ENCODE measurements around the gene SNAPC3. TPM values are rescaled to one million over a fixed set of nuclear protein-coding genes. Genes with fewer than 3 reads are reported as not detected.

SNAPC3 gene
- polyA plus RNA-seq, 1 donor from 2014 or later, result 96.6 TPM

DNA sequence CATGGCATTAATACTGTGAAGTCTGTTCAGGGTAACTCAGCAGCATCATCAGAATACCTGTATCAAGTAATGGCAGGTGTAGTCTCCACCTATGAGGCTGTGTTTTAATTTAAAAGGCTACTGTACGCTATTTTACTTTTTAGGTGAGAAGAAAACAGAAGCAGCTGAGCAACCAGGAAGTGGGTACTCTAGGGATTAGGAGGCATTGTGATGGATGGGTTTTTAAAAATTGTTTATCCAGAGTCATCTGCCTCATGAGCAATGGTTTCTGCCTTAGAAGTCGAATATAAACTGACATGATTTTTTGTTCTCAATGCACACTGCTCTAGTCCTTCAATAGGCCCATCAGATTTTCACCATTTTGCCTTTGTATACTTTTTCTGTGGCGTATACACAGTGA is 45.5 kb downstream of the SNAPC3 start:
- Histone ChIP-seq H3K9me3 (ENCODE audit: low read length) (no peaks in the 10 kb centered on the region), H3K9ac (ENCODE audit: low read length) (no peak overlapping the region), H3K4me2 (ENCODE audit: low read length) (no peak overlapping the region), H3F3A (ENCODE audit: insufficient read depth, low read length, poor library complexity, severe bottlenecking) (peaks cover 3% of the 10 kb centered on the region), H3K27ac (ENCODE audit: low read length) (no peak overlapping the region), H4K20me1 (ENCODE audit: insufficient read depth) (no peaks in the 10 kb centered on the region), H3K9me2 (ENCODE audit: insufficient read depth, low read length) (no peaks in the 10 kb centered on the region), H3K36me3 (ENCODE audit: insufficient read depth, low read length) (peaks cover 11% of the 10 kb centered on the region), H3K79me2 (replicated peaks; ENCODE audit: insufficient read depth, low read length) (no peaks in the 10 kb centered on the region), H2AFZ (ENCODE audit: low read depth, low read length) (no peak overlapping the region), H3K4me3 (ENCODE audit: low read length) (no peak overlapping the region), H3K27me3 (ENCODE audit: insufficient read depth, low read depth, low read length) (no peaks in the 10 kb centered on the region)
- peak; percentile 1 for TF ChIP-seq POLR2AphosphoS5 (IDR thresholded peaks at IDR 0.05)
- TF ChIP-seq SMC3 (conservative IDR thresholded peaks at IDR 0.05; ENCODE audit: poor library complexity), result no peak

DNA sequence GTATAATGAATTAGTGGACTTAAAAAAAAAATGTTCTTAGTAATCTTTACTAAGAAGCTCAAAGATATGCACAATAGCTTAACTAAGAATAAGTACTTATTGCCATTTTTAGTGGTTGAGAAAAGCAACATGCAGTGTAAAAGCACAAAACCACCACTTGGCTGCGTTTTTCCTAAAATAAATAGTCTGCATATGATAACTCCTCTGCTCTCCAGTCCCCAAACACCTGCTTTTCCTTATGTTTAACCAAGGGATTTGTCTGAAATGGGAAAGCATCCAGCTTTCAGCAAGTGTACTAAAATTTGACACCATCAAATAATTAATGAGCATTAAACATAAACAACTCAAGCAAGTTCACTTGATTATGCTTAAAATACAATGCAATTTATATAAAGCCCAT is 46.7 kb downstream of the SNAPC3 start:
- Histone ChIP-seq H3K36me3 (ENCODE audit: insufficient read depth, low read length) (peaks cover 11% of the 10 kb centered on the region), H3K27me3 (ENCODE audit: insufficient read depth, low read depth, low read length) (no peaks in the 10 kb centered on the region), H3F3A (ENCODE audit: insufficient read depth, low read length, poor library complexity, severe bottlenecking) (peaks cover 3% of the 10 kb centered on the region), H3K9me2 (ENCODE audit: insufficient read depth, low read length) (no peaks in the 10 kb centered on the region), H3K4me2 (ENCODE audit: low read length) (no peak overlapping the region), H3K79me2 (replicated peaks; ENCODE audit: insufficient read depth, low read length) (no peaks in the 10 kb centered on the region), H3K9ac (ENCODE audit: low read length) (no peak overlapping the region), H2AFZ (ENCODE audit: low read depth, low read length) (no peak overlapping the region), H4K20me1 (ENCODE audit: insufficient read depth) (no peaks in the 10 kb centered on the region), H3K9me3 (ENCODE audit: low read length) (no peaks in the 10 kb centered on the region), H3K4me3 (ENCODE audit: low read length) (no peak overlapping the region), H3K27ac (ENCODE audit: low read length) (no peak overlapping the region)
- TF ChIP-seq RAD21 (conservative IDR thresholded peaks at IDR 0.05) (no peak), SMC3 (conservative IDR thresholded peaks at IDR 0.05; ENCODE audit: poor library complexity) (no peak), TAF1 (IDR thresholded peaks at IDR 0.05; ENCODE audit: low read depth) (no peak), EZH2 (IDR thresholded peaks at IDR 0.05; ENCODE audit: borderline replicate concordance, insufficient read depth, low read length, poor library complexity, severe bottlenecking) (no peak), POLR2AphosphoS5 (IDR thresholded peaks at IDR 0.05) (no peak), MXI1 (conservative IDR thresholded peaks at IDR 0.05; ENCODE audit: poor library complexity, severe bottlenecking) (no peak), EP300 (conservative IDR thresholded peaks at IDR 0.05; ENCODE audit: poor library complexity, severe bottlenecking) (no peak)
- TF ChIP-seq, protein P1, sequence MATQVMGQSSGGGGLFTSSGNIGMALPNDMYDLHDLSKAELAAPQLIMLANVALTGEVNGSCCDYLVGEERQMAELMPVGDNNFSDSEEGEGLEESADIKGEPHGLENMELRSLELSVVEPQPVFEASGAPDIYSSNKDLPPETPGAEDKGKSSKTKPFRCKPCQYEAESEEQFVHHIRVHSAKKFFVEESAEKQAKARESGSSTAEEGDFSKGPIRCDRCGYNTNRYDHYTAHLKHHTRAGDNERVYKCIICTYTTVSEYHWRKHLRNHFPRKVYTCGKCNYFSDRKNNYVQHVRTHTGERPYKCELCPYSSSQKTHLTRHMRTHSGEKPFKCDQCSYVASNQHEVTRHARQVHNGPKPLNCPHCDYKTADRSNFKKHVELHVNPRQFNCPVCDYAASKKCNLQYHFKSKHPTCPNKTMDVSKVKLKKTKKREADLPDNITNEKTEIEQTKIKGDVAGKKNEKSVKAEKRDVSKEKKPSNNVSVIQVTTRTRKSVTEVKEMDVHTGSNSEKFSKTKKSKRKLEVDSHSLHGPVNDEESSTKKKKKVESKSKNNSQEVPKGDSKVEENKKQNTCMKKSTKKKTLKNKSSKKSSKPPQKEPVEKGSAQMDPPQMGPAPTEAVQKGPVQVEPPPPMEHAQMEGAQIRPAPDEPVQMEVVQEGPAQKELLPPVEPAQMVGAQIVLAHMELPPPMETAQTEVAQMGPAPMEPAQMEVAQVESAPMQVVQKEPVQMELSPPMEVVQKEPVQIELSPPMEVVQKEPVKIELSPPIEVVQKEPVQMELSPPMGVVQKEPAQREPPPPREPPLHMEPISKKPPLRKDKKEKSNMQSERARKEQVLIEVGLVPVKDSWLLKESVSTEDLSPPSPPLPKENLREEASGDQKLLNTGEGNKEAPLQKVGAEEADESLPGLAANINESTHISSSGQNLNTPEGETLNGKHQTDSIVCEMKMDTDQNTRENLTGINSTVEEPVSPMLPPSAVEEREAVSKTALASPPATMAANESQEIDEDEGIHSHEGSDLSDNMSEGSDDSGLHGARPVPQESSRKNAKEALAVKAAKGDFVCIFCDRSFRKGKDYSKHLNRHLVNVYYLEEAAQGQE (IDR thresholded peaks at IDR 0.05; ENCODE audit: borderline replicate concordance), result no peak
- TF ChIP-seq, protein P2, sequence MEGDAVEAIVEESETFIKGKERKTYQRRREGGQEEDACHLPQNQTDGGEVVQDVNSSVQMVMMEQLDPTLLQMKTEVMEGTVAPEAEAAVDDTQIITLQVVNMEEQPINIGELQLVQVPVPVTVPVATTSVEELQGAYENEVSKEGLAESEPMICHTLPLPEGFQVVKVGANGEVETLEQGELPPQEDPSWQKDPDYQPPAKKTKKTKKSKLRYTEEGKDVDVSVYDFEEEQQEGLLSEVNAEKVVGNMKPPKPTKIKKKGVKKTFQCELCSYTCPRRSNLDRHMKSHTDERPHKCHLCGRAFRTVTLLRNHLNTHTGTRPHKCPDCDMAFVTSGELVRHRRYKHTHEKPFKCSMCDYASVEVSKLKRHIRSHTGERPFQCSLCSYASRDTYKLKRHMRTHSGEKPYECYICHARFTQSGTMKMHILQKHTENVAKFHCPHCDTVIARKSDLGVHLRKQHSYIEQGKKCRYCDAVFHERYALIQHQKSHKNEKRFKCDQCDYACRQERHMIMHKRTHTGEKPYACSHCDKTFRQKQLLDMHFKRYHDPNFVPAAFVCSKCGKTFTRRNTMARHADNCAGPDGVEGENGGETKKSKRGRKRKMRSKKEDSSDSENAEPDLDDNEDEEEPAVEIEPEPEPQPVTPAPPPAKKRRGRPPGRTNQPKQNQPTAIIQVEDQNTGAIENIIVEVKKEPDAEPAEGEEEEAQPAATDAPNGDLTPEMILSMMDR (IDR thresholded peaks at IDR 0.05; ENCODE audit: poor library complexity, severe bottlenecking), result no peak

DNA sequence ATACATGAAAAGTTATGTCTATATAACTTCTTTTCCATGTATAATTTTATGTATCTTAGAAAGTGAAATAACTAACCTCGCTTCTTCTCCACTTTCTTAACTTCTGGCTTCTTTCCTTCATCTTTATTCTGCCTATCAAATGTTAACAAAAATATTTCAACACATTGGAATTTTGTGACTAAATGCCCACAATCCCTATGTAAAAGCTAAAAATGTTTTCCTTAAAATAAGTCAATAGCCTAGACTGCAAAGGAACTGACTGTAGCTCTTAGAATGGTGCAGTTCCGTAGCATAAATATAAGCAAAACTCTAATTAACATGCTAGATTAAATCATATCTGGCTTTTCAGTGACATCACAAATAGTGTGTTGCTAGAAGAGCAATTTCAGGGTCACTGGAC is 47.2 kb downstream of the SNAPC3 start:
- Histone ChIP-seq H3K9me2 (ENCODE audit: insufficient read depth, low read length) (no peaks in the 10 kb centered on the region), H3K36me3 (ENCODE audit: insufficient read depth, low read length) (peaks cover 11% of the 10 kb centered on the region), H4K20me1 (ENCODE audit: insufficient read depth) (no peaks in the 10 kb centered on the region), H3K4me3 (ENCODE audit: low read length) (no peak overlapping the region), H3K9ac (ENCODE audit: low read length) (no peak overlapping the region), H3K4me2 (ENCODE audit: low read length) (no peak overlapping the region), H3F3A (ENCODE audit: insufficient read depth, low read length, poor library complexity, severe bottlenecking) (peaks cover under 1% of the 10 kb centered on the region), H3K9me3 (ENCODE audit: low read length) (no peaks in the 10 kb centered on the region), H2AFZ (ENCODE audit: low read depth, low read length) (no peak overlapping the region), H3K27me3 (ENCODE audit: insufficient read depth, low read depth, low read length) (no peaks in the 10 kb centered on the region), H3K27ac (ENCODE audit: low read length) (no peak overlapping the region), H3K79me2 (replicated peaks; ENCODE audit: insufficient read depth, low read length) (no peaks in the 10 kb centered on the region)
- no peak for TF ChIP-seq SMC3 (conservative IDR thresholded peaks at IDR 0.05; ENCODE audit: poor library complexity)
- no peak for TF ChIP-seq EZH2 (IDR thresholded peaks at IDR 0.05; ENCODE audit: borderline replicate concordance, insufficient read depth, low read length, poor library complexity, severe bottlenecking)
- no peak for TF ChIP-seq EP300 (conservative IDR thresholded peaks at IDR 0.05; ENCODE audit: poor library complexity, severe bottlenecking)
- no peak for TF ChIP-seq RAD21 (conservative IDR thresholded peaks at IDR 0.05)
- TF ChIP-seq, protein P2 (IDR thresholded peaks at IDR 0.05; ENCODE audit: poor library complexity, severe bottlenecking), result no peak
- TF ChIP-seq TAF1 (IDR thresholded peaks at IDR 0.05; ENCODE audit: low read depth), result no peak
- no peak for TF ChIP-seq POLR2AphosphoS5 (IDR thresholded peaks at IDR 0.05)
- TF ChIP-seq, protein P1 (IDR thresholded peaks at IDR 0.05; ENCODE audit: borderline replicate concordance), result no peak
- TF ChIP-seq MXI1 (conservative IDR thresholded peaks at IDR 0.05; ENCODE audit: poor library complexity, severe bottlenecking), result no peak
